Activated CD4-positive, alpha-beta T cell treated with anti-CD3 and anti-CD28 coated beads, Interleukin-2, amount 50 U/mL, for 48 hours (primary cell): ENCODE results near the gene RDM1.
"Not testable (repeated sequence)": the region's sequence is repeated elsewhere in the genome, so short reads cannot be mapped to it uniquely, and the experiment has no call there.

ENCODE experiments used
- DNase-seq, 2 experiments: peaks; one replicate each; pipeline ENCODE4 v3.0.0-alpha.2; 2020

RDM1 gene

GRCh38 chr17:35897772-35898171 lies 32.8 kb downstream of the RDM1 start:
- not testable (repeated sequence) for DNase-seq

- DNase-seq: peak in 1 of 2 experiments; percentile 43
Measured at GRCh38 chr17:35895636-35896587, 34.7 kb downstream of the RDM1 start.

DNA sequence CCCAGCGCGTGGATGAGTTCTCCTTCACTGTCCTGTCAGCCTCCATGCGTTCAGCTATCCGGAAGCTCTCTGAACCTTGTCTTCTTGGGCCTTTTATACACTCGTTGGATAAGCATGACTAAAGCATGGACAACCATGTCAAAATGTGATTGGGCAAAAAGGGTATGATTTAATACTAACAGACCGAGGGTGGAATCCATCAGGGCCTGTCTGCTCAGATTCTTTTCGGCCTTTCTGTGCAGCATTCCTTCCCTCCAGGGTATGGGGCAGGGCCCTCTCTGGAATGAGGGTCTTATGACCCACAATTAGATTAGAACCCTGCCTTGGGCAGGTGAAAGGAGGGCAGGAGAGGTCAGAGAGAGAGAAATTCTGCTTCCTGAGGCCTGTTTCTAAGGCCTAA lies 36.4 kb downstream of the RDM1 start:
- DNase-seq: no peak

- no peak for DNase-seq
Measured at GRCh38 chr17:35893751-35894150, 36.8 kb downstream of the RDM1 start.

DNA sequence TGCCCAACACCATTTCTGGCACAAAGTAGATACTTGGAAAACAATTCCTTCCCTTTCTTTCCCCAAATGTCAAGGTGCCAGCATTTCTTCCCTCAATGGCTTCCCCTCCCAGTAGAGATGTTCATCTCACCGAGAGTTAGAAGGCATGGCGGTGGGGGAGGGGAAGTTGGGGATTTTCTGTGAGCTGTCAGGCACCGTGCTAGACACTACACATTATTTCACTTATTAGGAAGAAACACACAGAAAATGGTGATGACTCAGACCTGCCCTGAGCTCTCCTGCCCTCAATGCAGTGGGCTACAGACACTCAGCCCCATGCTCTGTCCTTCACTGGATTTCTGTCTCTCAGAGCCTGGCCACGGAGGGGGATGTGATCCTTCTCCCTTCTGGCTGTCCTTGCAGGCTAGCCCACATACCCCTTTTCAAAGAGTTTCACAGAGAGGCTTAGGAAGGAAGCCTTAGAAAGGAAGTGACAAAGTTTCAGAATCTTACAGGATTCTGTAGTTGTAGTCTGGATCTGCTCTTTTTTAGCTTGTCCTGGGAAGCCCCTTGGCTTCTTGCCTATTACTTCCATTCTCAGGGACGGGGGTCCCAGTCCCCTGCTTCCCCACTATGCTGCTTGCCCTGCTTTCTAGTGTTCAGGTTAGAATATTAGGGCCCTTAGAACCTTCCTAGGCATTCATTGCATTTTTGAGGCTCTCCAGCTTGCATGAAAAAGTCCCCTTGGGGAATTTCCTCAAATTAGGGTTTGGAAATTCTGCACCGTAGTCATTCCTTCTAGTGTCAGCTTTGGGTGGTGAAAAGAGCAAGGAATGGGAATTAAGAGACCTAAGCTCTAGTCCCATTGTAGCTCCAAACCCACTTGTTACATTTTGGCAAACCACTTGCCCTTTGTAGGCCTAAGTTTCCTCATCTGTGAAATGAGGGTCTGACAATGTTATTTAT lies 38.2 kb downstream of the RDM1 start:
- DNase-seq: peak; percentile 65 to 75

DNA sequence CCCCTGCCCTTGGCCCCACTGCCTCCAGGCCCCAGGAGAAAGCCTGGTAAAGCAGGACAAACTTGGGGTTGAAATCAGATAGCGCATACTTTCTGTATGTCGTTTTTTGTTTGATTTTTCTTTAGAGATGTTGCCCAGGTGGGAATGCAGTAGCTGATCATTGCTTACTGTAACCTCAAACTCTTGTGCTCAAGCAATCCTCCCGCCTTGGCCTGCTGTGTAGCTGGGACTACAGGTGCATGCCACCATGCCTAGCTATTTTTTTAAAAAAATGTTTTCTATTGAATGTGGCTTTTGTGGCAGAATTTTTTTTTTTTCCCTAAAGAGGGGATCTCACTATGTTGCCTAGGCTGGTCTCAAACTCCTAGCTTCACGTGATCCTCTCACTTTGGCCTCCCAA lies 39.3 kb downstream of the RDM1 start:
- no peak for DNase-seq

- no peak for DNase-seq
Measured at GRCh38 chr17:35890774-35891155, 39.8 kb downstream of the RDM1 start.

DNA sequence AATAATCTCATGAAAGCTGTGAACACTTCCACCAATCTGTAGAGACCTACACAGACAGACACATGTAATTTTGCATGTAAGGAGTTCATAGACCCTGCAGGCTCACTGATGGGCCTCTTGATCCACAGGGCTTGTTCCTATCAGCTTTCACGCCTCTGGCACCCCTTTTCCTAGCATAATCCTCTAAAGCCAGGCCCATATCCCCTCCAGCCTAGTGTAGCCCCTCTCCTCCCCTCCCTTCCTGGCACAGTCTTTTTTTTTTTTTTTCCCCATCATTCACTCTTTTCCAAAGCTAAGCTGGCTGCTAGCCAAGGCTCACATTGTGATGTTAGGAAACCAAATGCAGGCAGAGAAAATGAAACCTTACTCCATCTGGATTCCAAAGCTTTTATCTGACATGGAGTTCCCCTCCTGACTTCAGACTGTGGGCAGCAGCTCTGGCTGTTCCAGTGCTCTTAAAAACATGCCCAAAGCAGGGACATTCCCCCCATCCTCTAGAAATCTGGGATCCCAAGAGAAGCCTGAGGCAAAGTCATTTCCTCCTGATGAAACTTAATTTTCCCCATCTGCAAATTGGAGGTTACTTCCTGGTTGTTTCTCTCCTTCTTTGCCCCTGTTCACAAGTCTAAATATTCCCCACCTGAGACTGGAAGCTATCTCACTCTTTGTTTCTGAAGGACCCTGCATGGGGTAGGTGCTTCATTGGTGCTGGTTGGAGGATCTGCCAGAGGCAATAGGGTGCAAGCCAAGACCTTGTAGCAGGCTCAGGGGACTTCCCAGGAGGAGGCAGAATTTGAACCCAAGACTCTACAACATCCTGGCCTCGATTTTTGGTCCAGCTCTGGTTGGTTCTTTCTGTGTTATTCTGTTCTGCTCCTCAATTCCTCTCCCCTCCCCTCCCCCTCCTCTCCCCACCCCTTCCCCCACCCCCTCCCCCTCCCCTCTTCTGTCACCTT lies 40.5 kb downstream of the RDM1 start:
- no peak for DNase-seq

GRCh38 chr17:35889241-35889640 lies 41.3 kb downstream of the RDM1 start:
- DNase-seq: no peak

DNA sequence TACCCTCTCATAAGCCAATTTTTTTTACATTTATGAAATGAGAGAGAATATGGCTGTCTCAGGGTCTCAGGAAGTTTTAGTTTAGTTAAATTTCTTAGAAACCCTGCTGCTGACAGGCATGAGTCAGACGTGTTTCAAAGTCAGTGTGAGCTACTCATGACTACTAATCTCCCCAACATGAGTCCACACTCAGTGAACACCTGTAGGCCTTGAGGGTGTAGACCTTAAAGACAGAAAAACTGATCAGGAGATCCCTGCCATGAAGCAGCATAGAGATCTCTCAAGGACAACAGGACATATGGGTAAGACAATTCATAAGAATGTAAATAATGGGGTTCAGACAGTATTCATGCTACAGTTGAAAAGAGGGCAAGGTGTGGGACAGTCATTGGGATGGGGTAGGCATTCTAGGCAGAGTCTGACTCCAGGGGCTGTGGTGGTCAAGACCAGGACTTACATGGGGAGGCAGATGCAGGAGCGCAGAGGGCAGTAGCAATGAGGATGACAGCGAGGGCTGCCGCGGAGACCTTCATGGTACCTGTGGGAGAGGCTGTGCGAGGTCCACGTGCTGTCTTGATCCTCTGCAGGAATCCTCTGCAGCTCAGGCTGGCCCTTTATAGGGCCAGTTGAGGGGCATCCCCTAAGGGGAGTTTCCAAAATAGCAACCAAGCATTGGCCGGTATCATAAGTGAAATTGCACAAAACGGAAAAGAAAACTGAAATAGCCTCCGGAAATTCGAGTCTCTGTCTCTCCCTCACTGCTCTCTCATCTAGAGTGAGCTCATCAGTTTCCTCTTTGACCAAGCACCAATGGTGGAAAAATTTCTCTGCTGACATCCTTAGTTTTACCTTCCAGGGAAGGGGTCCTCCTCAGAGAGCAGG lies 50.6 kb downstream of the RDM1 start, which contains the start of gene CCL5:
Gene CCL5, minus strand, starts transcription at position 588 of the 882 bp plus-strand sequence.
- peak; percentile 36 to 56 for DNase-seq

DNA sequence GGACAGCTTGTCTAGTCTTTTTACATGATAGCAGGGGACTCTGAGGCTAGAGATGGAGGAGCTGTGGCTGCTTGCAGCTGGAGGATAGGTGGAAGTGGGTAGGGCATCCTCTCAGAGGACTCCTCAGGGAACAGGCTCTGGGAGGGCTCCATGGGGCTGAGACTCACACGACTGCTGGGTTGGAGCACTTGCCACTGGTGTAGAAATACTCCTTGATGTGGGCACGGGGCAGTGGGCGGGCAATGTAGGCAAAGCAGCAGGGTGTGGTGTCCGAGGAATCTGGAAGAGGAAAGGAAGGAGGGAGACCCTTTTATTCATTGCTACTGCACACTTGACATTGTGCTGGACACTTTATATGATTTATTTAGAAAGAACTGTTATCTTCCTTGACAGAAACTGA lies 52.2 kb downstream of the RDM1 start:
- no peak for DNase-seq

- no peak for DNase-seq
Measured at GRCh38 chr17:35877345-35878029, 53.1 kb downstream of the RDM1 start.

GRCh38 chr17:35876534-35876933 lies 54.0 kb downstream of the RDM1 start:
- no peak for DNase-seq

DNA sequence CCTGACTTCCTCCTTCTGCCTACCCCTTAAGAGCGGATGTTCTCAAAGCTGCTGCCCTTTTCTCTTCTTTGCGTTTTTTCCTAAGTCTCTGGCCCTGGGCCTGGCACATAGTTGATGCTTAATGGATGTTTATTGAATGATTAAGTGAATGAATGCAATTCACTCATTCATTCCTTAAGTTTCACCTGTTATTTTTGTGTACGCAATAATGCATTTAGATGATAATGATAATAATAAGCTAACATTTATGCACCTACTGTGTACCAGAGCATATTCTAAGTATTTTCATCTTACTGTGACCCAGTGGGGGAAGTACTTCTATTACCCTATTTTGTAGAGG lies 54.8 kb downstream of the RDM1 start:
- DNase-seq: no peak

- no peak for DNase-seq
Measured at GRCh38 chr17:35875072-35875799, 55.3 kb downstream of the RDM1 start.

DNA sequence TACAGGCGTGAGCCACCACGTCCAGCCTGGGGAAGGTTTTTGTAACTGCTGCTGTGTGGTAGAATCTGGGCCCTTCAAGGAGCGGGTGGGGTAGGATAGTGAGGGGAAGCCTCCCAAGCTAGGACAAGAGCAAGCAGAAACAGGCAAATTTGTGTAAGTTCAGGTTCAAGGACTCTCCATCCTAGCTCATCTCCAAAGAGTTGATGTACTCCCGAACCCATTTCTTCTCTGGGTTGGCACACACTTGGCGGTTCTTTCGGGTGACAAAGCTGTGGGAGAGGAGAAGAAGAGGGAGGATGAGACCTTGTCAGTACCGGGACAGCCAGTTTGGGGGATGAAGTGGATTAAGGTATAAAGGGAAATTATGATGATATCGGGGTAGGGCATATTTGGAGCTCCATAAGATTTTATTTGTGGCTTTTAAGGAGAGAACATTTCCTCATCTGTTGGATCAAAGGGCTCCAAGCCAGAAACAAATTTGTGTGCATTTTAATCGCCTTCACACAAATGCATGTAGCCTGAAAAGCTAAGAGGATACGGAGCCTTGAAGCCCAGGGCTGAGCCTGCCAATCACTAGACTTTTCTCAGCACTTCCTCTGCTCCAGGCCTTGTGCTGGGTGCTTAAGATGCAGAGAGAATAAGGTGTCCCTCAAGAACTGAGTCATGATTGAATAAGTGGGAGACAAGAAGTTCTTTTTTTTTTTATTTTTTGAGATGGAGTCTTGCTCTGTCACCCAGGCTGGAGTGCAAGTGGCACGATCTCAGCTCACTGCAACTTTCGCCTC lies 58.2 kb downstream of the RDM1 start:
- DNase-seq: no peak

DNA sequence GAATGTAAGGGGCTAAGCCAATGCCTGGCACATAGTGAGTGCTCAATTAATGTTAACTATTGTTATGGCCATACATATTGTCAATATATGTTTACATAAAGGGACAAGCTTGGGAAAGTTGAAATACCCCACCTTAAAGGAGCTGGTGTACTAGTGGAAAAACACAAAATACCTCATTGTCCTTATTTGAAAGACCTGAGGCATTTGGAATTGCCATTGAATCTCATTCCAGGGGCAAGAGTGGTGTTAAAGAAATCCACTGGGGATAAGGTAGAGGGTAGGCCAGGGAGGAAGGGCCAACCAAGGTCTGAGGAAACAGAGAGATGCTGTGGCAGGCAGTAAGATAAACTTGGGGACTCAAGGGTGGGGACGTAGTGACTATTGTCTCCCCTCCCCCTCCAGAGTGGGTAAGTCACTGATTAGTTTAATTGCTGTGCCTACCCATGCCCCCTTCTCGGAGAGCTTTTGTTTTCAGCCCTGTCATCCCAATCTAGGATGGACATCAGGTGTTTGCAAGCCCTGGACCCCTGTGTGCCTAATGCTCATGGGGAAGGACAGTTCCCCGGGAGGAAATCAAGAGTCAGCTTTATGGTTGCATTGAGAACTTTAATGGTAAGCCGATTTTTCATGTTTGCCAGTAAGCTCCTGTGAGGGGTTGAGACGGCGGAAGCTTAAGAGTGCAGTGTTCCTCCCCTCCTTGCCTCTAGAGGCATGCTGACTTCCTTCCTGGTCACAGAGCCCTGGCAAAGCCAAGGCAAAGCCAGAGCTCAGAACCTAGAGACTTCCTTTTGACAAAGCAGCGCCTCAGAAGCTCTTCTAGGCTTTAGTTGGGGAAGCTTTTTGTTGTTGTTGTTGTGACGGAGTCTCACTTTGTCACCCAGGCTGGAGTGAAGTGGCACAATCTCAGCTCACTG lies 59.4 kb downstream of the RDM1 start:
- DNase-seq: no peak

- no peak for DNase-seq
Measured at GRCh38 chr17:35868737-35869136, 61.8 kb downstream of the RDM1 start, which contains the start of gene HEATR9. Gene HEATR9 (minus strand): TSS chr17:35868891. CDS start chr17:35868742, 149 bp downstream.
